SK-N-MC (cell line): Measurements from ENCODE around the gene NMBR.
"Not testable (repeated sequence)": the region's sequence is repeated elsewhere in the genome, so short reads cannot be mapped to it uniquely, and the experiment has no call there.

ENCODE experiments used
- EZH2 ChIP-seq: fragments of 200-600 bp; sonication (generic); IDR thresholded peaks from one replicate; pipeline ENCODE4 v1.6.1; 2017; ENCODE audit warnings: antibody characterized with exemption
- POLR2AphosphoS5 ChIP-seq: IDR thresholded peaks from 2 replicates; pipeline ENCODE4 v1.6.1; 2012; ENCODE audit warnings: mild to moderate bottlenecking, low read depth, low read length, borderline replicate concordance

GRCh38 chr6:142141531-142141930 lies 5.4 kb downstream of the NMBR start:
- TF ChIP-seq EZH2, POLR2AphosphoS5: not testable (repeated sequence)
